GM18526 (cell line): ENCODE data around the gene FBN2.

Experiments
- POLR2A ChIP-seq: IDR thresholded peaks from 3 replicates; pipeline ENCODE4 v1.6.1; 2011; ENCODE audit not compliant: insufficient read length; ENCODE audit errors: extremely low read depth

The FBN2 gene

DNA sequence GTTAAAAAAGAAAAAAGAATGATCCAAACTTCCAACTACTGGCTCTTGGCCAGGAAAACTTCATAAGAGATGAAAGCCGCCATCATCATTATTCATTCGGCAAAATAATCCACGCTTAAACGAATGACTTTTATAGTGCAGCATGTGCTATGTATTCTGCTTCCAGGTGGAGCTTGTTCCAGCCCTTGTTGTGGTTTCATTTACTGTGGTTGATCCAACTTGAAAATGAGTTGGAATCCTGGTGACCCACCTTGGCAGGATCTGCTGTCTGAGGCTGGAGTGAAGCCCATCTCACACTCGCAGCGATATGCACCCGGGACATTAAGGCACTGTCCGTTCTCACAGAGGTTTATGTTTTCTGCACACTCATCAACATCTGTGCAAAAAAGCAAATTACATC is 209.6 kb downstream of the FBN2 start:
- TF ChIP-seq POLR2A = no peak

DNA sequence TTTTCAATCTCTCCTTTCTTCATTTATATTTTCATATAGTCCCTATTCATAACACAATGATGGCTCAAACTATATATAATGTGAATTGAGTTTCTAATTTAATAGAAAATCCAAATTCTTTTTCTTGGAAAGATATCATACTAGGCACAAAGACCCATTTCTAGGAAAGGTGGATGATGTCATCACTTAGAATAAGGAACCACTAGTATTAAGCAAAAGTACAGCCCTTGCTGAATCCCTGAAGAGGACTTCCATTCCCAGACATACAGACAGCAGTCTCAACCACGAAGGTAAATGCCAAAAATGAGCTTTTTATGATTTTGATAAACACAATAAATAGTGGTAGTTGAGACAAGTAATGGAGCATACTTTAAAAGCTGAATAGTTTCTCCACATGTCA is 210.0 kb downstream of the FBN2 start:
- TF ChIP-seq POLR2A = no peak

DNA sequence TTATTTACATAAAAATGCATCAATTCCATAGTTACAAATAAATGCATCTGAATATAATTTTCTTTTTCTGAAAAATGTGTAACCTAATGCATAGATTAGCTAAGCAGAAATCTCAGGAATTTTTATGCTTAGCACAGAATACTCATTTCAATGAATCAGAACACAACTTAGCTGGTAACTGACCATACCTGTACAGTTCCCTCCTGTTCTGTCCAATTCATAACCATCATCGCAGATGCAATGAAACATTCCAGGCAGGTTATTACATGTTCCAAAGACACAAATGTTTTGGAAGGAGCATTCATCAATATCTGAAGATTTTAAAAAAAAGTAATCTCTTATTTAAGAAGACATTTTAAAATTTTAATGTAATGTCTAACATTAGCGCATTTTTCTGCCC is 219.4 kb downstream of the FBN2 start:
- TF ChIP-seq POLR2A = no peak

DNA sequence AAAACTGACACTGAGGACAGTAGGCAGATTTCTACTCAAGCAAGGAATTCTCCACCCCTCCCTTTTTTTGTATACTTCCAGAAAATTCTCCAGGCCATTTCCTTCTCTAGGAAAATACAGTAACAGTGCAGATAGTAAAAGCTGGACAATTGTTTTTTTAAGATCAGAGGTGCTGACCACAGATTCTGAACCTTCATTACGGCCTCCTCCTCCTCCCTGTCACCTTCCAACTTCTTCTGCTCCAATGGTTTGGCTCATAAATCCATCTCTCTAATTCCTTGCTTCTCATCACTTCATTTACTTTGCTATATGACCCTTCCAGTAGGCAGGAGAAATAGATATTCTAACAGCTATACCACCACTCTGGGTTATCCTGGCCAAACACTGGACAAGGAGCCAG is 220.6 kb downstream of the FBN2 start:
- TF ChIP-seq POLR2A = no peak

DNA sequence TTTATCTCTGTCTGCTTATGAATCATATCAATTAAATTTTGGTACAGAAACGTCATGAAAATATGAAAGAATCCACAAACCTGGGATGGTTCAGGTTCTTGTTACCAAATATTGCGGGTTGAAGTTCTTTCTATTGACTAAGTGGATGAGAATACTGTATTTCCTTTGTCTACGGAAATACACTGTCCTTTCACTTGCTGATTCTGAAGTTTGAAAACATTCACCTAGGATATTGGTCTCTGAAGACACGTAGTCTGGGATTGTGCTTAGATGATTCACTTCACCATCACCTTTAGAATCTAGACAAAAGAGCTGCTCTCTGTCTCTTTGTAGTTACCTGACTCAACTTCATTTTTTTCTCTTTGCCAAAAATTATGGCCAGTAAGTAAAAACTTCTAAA is 222.4 kb downstream of the FBN2 start:
- TF ChIP-seq POLR2A = no peak

DNA sequence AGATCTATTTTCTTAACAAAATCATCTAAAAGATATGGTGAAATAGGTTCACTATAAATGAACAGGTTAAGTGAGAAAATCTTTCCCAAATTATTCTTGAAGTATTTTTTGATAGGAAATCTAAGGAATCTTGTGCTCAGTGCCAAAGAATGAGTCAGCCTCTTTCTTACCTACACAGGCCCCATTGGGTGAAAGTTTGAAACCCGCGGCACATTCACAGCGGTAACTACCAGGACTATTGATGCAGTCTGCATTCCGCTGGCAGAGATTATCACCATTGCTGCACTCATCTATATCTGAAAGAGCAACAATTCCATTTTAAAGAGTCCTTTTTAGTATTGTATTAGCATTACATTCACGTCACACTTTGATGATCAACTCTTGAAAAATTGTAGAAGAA is 232.7 kb downstream of the FBN2 start:
- TF ChIP-seq POLR2A = no peak

DNA sequence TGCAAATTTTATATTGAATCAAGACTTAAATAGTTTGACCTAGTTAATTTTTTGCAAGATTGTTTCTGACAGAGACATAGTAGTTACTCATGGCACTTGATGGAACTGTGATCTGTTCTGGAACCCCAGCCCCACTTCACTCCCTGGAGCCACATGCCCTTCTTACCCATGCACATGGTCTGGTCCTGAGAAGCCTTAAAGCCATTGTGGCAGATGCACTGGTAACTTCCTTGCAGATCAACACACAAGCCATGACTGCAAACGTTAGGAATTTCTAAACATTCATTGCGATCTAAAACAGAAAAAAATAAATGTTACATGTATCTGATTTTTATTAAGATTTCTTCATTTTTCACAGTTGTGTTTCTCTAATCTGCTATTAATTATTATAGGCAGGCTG is 233.3 kb downstream of the FBN2 start:
- TF ChIP-seq POLR2A = no peak

DNA sequence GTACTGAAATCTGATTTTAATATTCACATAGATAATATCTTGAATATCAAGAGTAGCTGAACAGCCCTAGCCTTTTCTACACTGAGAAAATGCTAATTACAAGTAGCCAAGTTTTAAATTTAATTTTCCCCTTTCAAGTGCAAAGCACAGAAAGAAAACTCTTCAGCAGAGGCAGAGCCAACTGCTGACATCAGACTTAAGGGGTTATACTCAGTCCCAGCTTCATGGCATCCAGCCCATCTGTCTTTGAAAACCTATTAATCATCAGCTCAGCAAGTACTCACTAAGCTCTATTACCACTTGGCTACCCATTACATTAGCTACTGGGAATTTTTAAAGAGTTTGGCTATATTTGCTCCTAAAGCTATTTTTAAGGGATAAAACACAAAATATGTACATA is 234.0 kb downstream of the FBN2 start:
- no peak for TF ChIP-seq POLR2A

DNA sequence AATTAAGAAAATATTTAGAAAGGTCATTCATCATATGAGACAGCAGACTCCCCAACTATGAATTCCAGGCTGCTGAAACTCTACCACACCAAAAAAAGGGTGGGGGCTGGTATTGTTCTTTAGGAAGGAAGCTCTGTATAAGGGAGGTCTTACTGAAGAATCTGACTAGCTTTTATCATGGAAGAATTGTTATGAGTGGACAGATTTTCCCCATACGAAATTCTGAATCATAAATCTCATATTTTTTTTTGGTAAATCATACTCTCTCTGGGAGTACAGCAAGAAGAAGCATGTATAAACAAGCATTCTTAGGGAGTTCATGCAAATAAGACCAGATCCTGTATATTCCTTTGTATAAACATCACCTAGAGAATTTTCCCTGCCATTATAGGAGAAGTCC is 234.5 kb downstream of the FBN2 start:
- no peak for TF ChIP-seq POLR2A

DNA sequence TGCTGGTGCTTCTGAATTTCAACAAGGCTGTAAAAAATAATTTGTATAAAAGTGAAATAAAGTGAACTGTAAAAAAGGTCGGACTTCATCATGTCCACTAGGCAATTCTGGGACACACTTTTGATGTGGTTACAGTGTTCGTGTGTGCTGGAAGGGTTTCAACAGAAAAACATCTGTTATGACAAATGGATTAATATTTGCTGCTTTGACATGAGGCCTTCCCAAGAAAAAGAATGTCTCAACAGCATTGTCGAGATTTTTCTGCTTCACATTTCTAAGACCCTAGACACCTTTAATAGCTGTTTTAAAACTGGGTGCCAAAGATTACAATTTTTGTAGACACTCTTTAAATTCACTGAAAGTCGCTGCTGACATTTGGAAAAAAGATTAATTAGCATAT is 237.9 kb downstream of the FBN2 start:
- no peak for TF ChIP-seq POLR2A

DNA sequence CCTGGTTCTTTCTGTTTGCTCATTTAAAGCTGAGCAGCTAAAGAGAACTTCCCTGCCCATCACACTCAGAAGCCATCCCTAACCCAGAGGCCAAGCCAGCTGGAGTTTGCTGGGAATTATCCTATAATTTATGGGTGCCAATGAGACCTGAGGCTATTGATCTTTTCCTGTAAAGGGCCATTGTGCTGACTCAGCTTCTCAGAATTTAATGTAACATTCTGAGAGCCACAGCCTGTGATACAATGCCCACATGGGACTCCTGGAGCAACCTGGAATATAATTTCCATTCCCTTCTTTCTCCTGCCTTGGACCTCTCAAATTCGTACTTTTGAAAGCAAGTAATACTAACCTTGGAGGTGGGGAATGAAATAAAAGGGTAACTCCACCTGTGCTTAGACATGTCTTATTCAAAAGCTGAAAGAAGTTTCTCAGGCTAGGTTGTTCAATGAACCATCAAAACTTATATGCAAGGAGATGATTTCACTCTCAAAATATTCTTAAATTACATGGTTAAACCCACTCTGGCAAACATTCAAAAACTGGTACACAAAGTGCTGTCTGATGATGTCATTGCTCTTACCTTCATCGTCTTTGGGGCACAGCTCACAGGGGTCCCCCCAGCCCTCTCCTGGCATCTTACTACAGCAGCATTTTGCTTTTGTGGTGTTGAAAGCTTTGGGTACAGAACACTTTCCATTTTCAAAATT is 247.7 kb downstream of the FBN2 start:
- no peak for TF ChIP-seq POLR2A

DNA sequence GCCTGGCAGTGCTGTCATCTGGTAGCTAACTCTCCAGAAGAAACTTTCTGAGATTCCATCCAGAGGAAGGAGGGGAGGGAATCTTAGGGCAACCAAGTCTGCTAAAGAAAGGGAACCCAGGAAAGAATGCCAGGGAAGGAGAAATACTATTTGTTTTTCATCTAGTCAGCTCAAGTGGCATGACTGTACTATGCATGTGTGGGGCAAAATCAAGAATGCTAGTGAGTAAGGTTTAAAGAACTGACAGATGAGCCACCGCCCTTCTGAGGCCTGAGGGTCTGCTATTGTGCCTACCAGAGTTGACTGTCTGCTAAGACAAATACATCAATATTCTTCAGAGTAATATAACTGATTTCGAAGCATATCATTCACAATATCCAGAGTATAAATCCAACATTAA is 250.3 kb downstream of the FBN2 start:
- no peak for TF ChIP-seq POLR2A

DNA sequence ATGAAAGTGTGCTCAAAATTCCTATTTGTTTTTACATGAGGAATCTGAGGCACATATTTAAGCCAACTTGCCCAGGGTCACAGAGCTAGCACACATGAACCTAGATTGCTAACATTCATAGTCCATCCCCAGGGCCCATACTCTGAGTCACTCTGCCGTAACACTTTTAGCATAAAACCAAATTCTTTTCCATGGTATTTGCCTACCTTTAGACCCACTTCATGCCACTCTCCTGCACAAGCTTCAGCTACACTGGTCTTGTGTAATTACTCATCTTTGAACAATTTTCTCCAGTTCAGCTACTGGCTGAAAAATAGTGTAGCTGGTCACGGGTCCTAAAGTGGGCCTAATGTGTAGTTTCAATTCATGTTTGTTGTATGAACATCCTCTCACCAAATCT is 253.8 kb downstream of the FBN2 start:
- TF ChIP-seq POLR2A = no peak

DNA sequence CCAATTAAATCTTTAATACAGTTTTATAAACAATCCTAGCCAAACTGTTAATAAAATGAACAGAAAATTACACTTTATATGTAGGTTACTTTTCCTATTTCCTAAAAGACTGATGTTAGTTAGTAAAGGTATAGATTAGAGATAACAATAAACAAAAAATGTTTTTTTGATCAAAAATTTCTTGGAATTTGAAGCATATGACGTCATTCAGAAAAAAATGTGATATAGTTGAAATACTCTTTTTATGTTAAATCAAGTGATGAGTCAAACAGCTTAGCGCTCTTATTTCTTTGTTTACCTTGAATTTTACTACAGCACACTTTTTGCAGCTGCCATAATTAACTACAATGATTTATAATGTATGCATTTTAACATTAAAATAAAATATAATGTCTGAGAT is 258.7 kb downstream of the FBN2 start:
- no peak for TF ChIP-seq POLR2A

DNA sequence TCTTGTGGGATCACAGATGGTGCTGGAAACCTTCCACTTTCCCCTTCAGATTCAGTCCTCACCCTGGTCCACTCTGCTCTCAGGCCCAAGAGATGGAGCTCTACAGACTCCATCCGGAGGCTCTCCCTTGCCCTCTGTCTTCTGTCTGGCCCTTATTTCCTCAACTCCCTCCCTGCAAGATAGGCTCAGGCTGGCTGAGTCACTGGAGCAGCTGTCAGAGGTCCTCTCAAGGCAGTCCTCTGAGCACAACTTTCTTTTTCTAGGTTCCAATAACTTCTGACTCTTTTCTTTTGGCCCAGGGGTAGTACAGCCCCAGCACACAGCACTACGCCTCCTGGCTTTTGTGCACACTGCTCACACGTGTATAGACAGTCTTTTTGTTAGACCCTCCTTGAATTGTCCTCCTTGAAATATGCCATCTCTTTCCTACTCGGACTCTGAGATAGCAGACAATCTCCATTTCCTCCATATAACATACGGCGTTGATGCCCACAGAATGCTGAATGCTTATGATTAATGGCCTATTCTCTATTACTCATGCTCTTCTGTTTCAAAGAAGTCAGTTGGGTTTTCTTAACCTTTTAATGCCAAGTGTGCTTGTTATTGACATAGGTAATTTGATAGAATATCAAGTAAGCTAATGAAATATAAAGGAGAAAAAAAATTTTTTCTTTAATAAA is 261.4 kb downstream of the FBN2 start:
- TF ChIP-seq POLR2A = no peak

DNA sequence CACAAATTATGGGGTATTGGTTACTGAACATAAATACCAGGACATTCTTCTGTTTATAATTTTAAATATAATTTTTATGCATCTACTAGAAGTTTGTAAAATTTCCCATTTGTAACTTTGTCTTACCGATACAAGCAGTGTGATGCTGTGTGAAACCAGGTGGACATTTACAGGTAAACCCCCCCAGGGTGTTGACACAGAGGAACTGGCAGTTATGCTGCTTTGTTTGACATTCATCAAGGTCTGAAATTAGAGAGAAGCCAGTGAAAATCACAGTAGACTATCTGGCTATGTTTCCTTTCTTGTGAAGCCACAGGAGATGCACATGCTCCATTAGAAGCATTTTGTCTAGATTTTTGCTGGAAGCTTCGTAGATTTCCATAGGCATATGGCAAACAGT is 263.6 kb downstream of the FBN2 start:
- TF ChIP-seq POLR2A = no peak

DNA sequence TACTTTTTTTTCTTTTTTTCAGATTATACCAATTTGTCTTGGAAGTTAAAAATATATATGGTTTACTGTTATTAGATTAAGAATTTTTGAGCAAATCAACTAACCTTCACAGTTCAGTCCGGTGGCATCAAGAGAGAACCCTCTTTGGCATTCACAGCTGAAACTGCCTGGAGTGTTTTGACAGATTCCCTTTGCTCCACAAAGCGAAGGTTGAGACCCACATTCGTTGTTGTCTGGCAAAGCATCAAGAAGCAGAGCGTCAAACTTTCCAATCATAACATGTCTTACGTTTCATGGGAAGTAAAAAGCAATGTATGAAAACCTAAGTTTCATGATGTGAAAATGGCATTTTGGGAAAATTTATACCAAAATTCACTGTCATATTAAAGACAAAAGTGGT is 264.3 kb downstream of the FBN2 start:
- no peak for TF ChIP-seq POLR2A
